Panc1 (cell line): ENCODE data around the gene PYGM. TPM values are rescaled to one million over a fixed set of nuclear protein-coding genes. Genes with fewer than 3 reads are reported as not detected.

Source experiments
- ATAC-seq: fragments of 200-7000 bp; cut with Tn5 transposase; 2 replicates; pipeline ENCODE4 v1.9.1; 2020; ENCODE audit warnings: mild to moderate bottlenecking, moderate library complexity
- BruUV-seq: library from RNA; stranded (reverse); fragments of 400-500 nt; replicated peaks from 2 replicates; lab custom pipeline; 2021; lab: Mats Ljungman, UMichigan
- CTCF ChIA-PET: fragments of 300-600 bp; sonication (Branson Sonifier 250); formaldehyde crosslinking; loops from one replicate; lab custom pipeline; 2022; ENCODE audit warnings: antibody characterized with exemption; lab: Charles Lee
- POLR2A ChIA-PET: fragments of 300-600 bp; sonication (Branson Sonifier 250); formaldehyde crosslinking; loops from one replicate; lab custom pipeline; 2022; ENCODE audit warnings: antibody characterized with exemption; lab: Charles Lee
- DNase-seq: peaks from one replicate; pipeline ENCODE4 v3.0.0-alpha.2; 2010; ENCODE audit warnings: low read depth, low spot score
- H3K27ac ChIP-seq: 2 replicates; pipeline ENCODE4 v1.5.1; 2011; ENCODE audit warnings: mild to moderate bottlenecking, low read length, inconsistent platforms
- H3K27me3 ChIP-seq: fragments of 200-500 bp; sonication (Bioruptor generic); 2 replicates; pipeline ENCODE4 v1.6.0; 2014; ENCODE audit warnings: low read length, inconsistent platforms; ENCODE audit not compliant: control insufficient read depth, insufficient read depth
- H3K36me3 ChIP-seq: fragments of 200-500 bp; sonication (Bioruptor generic); 2 replicates; pipeline ENCODE4 v1.5.1; 2014; ENCODE audit warnings: inconsistent platforms, mild to moderate bottlenecking, low read length, moderate library complexity; ENCODE audit not compliant: control insufficient read depth, insufficient read depth
- H3K4me1 ChIP-seq: 2 replicates; pipeline ENCODE4 v1.5.1; 2011; ENCODE audit warnings: inconsistent platforms, mild to moderate bottlenecking, low read length, moderate library complexity; ENCODE audit not compliant: control insufficient read depth, insufficient read depth
- H3K4me3 ChIP-seq, 2 experiments: 2 replicates each; pipeline ENCODE4 v1.5.1; 2011 to 2012; ENCODE audit warnings: low read depth in 2 of 2, low read length in 2 of 2, mild to moderate bottlenecking in 2 of 2, inconsistent platforms in 1 of 2, moderate library complexity in 1 of 2
- H3K9me3 ChIP-seq: fragments of 200-500 bp; sonication (Bioruptor generic); 2 replicates; pipeline ENCODE4 v1.5.1; 2014; ENCODE audit warnings: low read depth, mild to moderate bottlenecking, inconsistent platforms, low read length, moderate library complexity; ENCODE audit not compliant: control insufficient read depth, insufficient read depth
- POLR2AphosphoS5 ChIP-seq: IDR thresholded peaks from 2 replicates; pipeline ENCODE4 v1.6.1; 2012; ENCODE audit warnings: mild to moderate bottlenecking, low read depth, low read length, moderate library complexity
- SIN3A ChIP-seq: IDR thresholded peaks from 2 replicates; pipeline ENCODE4 v1.6.1; 2012; ENCODE audit warnings: low read depth, mild to moderate bottlenecking, low read length, moderate library complexity, borderline replicate concordance; ENCODE audit not compliant: insufficient read depth
- TCF7L2 ChIP-seq: IDR thresholded peaks from 2 replicates; pipeline ENCODE4 v1.6.1; 2011; ENCODE audit warnings: mild to moderate bottlenecking, low read depth, low read length, inconsistent platforms
- in situ Hi-C: cut with HindIII; loops from 2 replicates; pipeline ENCODE4 v1.10.0; 2016; ENCODE audit warnings: low sequenced_read_pairs, low pct_unique_long_range_greater_than_20kb
- intact Hi-C: fragments of 100-400 bp; cut with micrococcal nuclease; formaldehyde crosslinking; loops from one replicate; pipeline ENCODE4 v1.10.0; 2022; ENCODE audit not compliant: unreplicated experiment
- total RNA-seq: library from RNA; stranded (reverse); gene quantifications from one replicate; pipeline ENCODE4 v1.2.1, GENCODE V29; 2021; ENCODE audit not compliant: unreplicated experiment
- TF ChIP-seq, protein P1 (sequence below), 2 experiments: IDR thresholded peaks; 2 replicates each; pipeline ENCODE4 v1.6.1; 2011 to 2012; ENCODE audit warnings: low read depth in 2 of 2, control low read depth in 1 of 2, low read length in 1 of 2, mild to moderate bottlenecking in 1 of 2, moderate library complexity in 1 of 2; ENCODE audit not compliant: insufficient read depth in 1 of 2
- TF ChIP-seq, protein P2 (sequence below): fragments of 450-650 bp; IDR thresholded peaks from 2 replicates; pipeline ENCODE4 v1.5.1; 2017; ENCODE audit warnings: mild to moderate bottlenecking

PYGM gene
- total RNA-seq, 1 experiment from 2014 or later = 0.39 TPM

- peaks cover 9% of the 10 kb centered on the region for H3K36me3 ChIP-seq
- TSS peak; percentile 26 for BruUV-seq
- in situ Hi-C loops (no loop called here), intact Hi-C loops (no loop called here)
- no peak overlapping the region for H3K4me3 ChIP-seq
- ChIA-PET POLR2A (no interaction called here), CTCF (no interaction called here)
- peak; percentile 18; the same call in 1 of the 2 replicates for ATAC-seq
- no peak for DNase-seq
- H3K9me3 ChIP-seq = no peaks in the 10 kb centered on the region
- H3K27ac ChIP-seq = no peak overlapping the region
- no peaks in the 10 kb centered on the region for H3K27me3 ChIP-seq
- H3K4me1 ChIP-seq = peaks cover 26% of the 10 kb centered on the region
- TF ChIP-seq TCF7L2 (no peak), POLR2AphosphoS5 (peak; percentile 82), SIN3A (no peak)
- TF ChIP-seq, protein P1, sequence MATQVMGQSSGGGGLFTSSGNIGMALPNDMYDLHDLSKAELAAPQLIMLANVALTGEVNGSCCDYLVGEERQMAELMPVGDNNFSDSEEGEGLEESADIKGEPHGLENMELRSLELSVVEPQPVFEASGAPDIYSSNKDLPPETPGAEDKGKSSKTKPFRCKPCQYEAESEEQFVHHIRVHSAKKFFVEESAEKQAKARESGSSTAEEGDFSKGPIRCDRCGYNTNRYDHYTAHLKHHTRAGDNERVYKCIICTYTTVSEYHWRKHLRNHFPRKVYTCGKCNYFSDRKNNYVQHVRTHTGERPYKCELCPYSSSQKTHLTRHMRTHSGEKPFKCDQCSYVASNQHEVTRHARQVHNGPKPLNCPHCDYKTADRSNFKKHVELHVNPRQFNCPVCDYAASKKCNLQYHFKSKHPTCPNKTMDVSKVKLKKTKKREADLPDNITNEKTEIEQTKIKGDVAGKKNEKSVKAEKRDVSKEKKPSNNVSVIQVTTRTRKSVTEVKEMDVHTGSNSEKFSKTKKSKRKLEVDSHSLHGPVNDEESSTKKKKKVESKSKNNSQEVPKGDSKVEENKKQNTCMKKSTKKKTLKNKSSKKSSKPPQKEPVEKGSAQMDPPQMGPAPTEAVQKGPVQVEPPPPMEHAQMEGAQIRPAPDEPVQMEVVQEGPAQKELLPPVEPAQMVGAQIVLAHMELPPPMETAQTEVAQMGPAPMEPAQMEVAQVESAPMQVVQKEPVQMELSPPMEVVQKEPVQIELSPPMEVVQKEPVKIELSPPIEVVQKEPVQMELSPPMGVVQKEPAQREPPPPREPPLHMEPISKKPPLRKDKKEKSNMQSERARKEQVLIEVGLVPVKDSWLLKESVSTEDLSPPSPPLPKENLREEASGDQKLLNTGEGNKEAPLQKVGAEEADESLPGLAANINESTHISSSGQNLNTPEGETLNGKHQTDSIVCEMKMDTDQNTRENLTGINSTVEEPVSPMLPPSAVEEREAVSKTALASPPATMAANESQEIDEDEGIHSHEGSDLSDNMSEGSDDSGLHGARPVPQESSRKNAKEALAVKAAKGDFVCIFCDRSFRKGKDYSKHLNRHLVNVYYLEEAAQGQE (IDR thresholded peaks at IDR 0.05; ENCODE audit: insufficient read depth in 1 of 2, low read depth in 2 of 2, low read length in 1 of 2) = no peak
- TF ChIP-seq, protein P2, sequence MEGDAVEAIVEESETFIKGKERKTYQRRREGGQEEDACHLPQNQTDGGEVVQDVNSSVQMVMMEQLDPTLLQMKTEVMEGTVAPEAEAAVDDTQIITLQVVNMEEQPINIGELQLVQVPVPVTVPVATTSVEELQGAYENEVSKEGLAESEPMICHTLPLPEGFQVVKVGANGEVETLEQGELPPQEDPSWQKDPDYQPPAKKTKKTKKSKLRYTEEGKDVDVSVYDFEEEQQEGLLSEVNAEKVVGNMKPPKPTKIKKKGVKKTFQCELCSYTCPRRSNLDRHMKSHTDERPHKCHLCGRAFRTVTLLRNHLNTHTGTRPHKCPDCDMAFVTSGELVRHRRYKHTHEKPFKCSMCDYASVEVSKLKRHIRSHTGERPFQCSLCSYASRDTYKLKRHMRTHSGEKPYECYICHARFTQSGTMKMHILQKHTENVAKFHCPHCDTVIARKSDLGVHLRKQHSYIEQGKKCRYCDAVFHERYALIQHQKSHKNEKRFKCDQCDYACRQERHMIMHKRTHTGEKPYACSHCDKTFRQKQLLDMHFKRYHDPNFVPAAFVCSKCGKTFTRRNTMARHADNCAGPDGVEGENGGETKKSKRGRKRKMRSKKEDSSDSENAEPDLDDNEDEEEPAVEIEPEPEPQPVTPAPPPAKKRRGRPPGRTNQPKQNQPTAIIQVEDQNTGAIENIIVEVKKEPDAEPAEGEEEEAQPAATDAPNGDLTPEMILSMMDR = no peak
These were observed 2.5 kb upstream of the PYGM start for GRCh38 chr11:64762277-64762673.

GRCh38 chr11:64760759-64761420 is 1.1 kb upstream of the PYGM start:
- Histone ChIP-seq H3K36me3 (peaks cover 8% of the 10 kb centered on the region), H3K9me3 (no peaks in the 10 kb centered on the region), H3K27ac (no peak overlapping the region), H3K4me1 (peaks cover 26% of the 10 kb centered on the region), H3K27me3 (no peaks in the 10 kb centered on the region), H3K4me3 (no peak overlapping the region)
- no peak; the same call in 1 of the 2 replicates for ATAC-seq
- CTCF ChIA-PET = interaction anchor here (0.6 to 2.1 kb wide), 2 partner anchors 17 to 886 kb away, joined by 4 to 7 read pairs; partner anchors contain the start of gene RASGRP2
- in situ Hi-C loops (no loop called here), intact Hi-C loops (no loop called here)
- TF ChIP-seq POLR2AphosphoS5 = peak; percentile 21; the same call in 1 of the 2 replicates
- TF ChIP-seq TCF7L2 = no peak
- TF ChIP-seq, protein P2 = no peak
- DNase-seq = no peak
- POLR2A ChIA-PET = interaction anchor here (1.0 kb wide), 1 partner anchor 18 kb away, joined by 3 read pairs; the partner anchor contains the start of gene SF1
- no TSS peak for BruUV-seq
